OCI-LY3 (cell line): ENCODE measurements around the gene TMEM87B.

ENCODE experiments used
- CTCF ChIP-seq: fragments of 200-600, 300-600 bp; sonication (generic); IDR thresholded peaks from 2 replicates; pipeline ENCODE4 v1.5.1; 2014; ENCODE audit warnings: antibody characterized with exemption, low read length, low read depth
- EZH2phosphoT487 ChIP-seq: fragments of 200-600 bp; shearing (Covaris generic); IDR thresholded peaks from 2 replicates; pipeline ENCODE4 v1.6.1; 2018; ENCODE audit warnings: antibody characterized with exemption, mixed run types, low read depth

GRCh38 chr2:112032224-112032586 lies 22.9 kb upstream of the TMEM87B start:
- TF ChIP-seq CTCF = no peak
- no peak for TF ChIP-seq EZH2phosphoT487
